Measurements from ENCODE around the gene MPZL1.

GRCh38 chr1:167672831-167673230, 49.0 kb upstream of the MPZL1 start:
- TF ChIP-seq POLR2A (IDR thresholded peaks at IDR 0.05) (no peak), CTCF (IDR thresholded peaks at IDR 0.05) (no peak)
